H1 (cell line): ENCODE data around the gene SGSM1. TPM values are rescaled to one million over a fixed set of nuclear protein-coding genes. Genes with fewer than 3 reads are reported as not detected.

ENCODE experiments used
- ASH2L ChIP-seq: fragments of 200-600, 300-600 bp; sonication (generic); IDR thresholded peaks from one replicate; pipeline ENCODE4 v1.7.1; 2017; ENCODE audit warnings: low read length
- BCL11A ChIP-seq, 2 experiments: IDR thresholded peaks; one replicate each; pipeline ENCODE4 v1.6.1; 2011; ENCODE audit warnings: low read depth in 2 of 2, low read length in 2 of 2, mild to moderate bottlenecking in 2 of 2
- CHD7 ChIP-seq: fragments of 300-600 bp; sonication (generic); IDR thresholded peaks from 2 replicates; pipeline ENCODE4 v1.7.1; 2012; ENCODE audit warnings: low read length, moderate library complexity, mild to moderate bottlenecking, inconsistent platforms; ENCODE audit not compliant: insufficient replicate concordance
- CTBP2 ChIP-seq: IDR thresholded peaks from 2 replicates; pipeline ENCODE4 v1.7.0; 2011; ENCODE audit warnings: borderline replicate concordance, mild to moderate bottlenecking, moderate library complexity, mixed read lengths, low read length; ENCODE audit not compliant: insufficient read depth, insufficient read length
- E2F6 ChIP-seq: IDR thresholded peaks from 2 replicates; pipeline ENCODE4 v1.6.1; 2012; ENCODE audit warnings: inconsistent platforms
- PHF8 ChIP-seq: fragments of 200-600 bp; sonication (generic); conservative IDR thresholded peaks from 2 replicates; pipeline ENCODE4 v1.7.1; 2012; ENCODE audit warnings: low read depth, mild to moderate bottlenecking, inconsistent platforms, low read length, moderate library complexity
- RAD21 ChIP-seq, 2 experiments: IDR thresholded peaks in 1 of 2; conservative IDR thresholded peaks in 1 of 2; 2 replicates each; pipeline ENCODE4 v1.6.1; 2011; ENCODE audit warnings: low read depth in 2 of 2, low read length in 2 of 2, improper control_type of control experiment in 1 of 2, inconsistent platforms in 1 of 2, mild to moderate bottlenecking in 1 of 2, moderate library complexity in 1 of 2
- SUZ12 ChIP-seq: fragments of 200-600 bp; sonication (generic); IDR thresholded peaks from 2 replicates; pipeline ENCODE4 v1.6.1; 2012; ENCODE audit warnings: mild to moderate bottlenecking, inconsistent platforms, low read length, moderate library complexity, mixed read lengths
- TEAD4 ChIP-seq: IDR thresholded peaks from 2 replicates; pipeline ENCODE4 v1.6.1; 2012; ENCODE audit warnings: low read depth, low read length, inconsistent platforms, mixed read lengths
- polyA plus RNA-seq, 7 experiments: library from polyadenylated mRNA; depleted of rRNA in 3 of 7; stranded (reverse) in 5 of 7; unstranded in 2 of 7; fragments of >200 nt in 5 of 7; fragments of 200-250 nt in 2 of 7; gene quantifications; 1 replicate in 5 of 7; 2 replicates in 1 of 7; 4 replicates in 1 of 7; pipeline versions ENCODE4 v1.2.1 to v1.2.3, GENCODE V29; 2011 to 2013; ENCODE audit warnings: missing spikeins in 2 of 7, mixed read lengths in 2 of 7
- total RNA-seq: library from RNA; stranded (reverse); fragmentation: NEBNext Ultra II Directional; extraction: Animal tissue kit (Norgen Biotek cat#: 25700); gene quantifications from 2 replicates; pipeline ENCODE4 v1.2.1, GENCODE V29; 2021

SGSM1 gene
- total and polyA plus RNA-seq, 2 of the 8 experiments (the other 6 are each of a cell fraction or from before 2014, with no cell fraction given) = 2.8 to 5.2 TPM

DNA sequence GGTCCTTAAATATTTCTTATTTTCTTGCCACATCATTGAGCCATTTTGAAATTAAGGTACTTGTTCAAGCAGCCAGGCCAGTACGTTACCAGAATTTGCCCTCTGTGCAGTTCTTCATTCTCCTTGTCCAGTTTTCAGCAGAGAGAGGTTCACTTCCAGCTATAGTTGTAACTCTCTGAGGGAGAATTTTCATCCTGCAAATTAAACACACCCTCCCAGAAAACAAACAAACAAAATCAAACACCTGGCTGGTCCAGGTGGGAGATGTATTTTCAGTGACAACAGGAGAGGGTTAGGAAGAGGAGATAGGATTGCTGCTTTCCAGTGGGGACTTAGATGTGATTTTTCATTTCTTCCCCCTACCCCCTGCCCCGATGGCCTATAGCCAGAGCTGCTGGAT lies 95.4 kb downstream of the SGSM1 start (continued):
- no peak for TF ChIP-seq E2F6
- TF ChIP-seq SUZ12 = no peak
- no peak for TF ChIP-seq PHF8
- no peak for TF ChIP-seq RAD21 (IDR thresholded peaks at IDR 0.05 in 1 of 2, conservative IDR thresholded peaks at IDR 0.05 in 1 of 2; ENCODE audit: low read depth in 2 of 2, low read length in 2 of 2)
- TF ChIP-seq TEAD4 = no peak
- no peak for TF ChIP-seq CHD7
- TF ChIP-seq CTBP2 = no peak
- TF ChIP-seq BCL11A (IDR thresholded peaks at IDR 0.05; ENCODE audit: low read depth in 2 of 2, low read length in 2 of 2) = no peak
- TF ChIP-seq ASH2L = no peak
